Adrenal gland (tissue), 5 donors: ENCODE results near the gene PRDM8.

ENCODE experiments used
- CTCF ChIP-seq, 6 experiments: fragments of 450-650 bp in 4 of 6; fragments of 200-600 bp in 2 of 6; sonication (generic) in 1 of 6; IDR thresholded peaks; 1 replicate in 5 of 6; 2 replicates in 1 of 6; pipeline versions ENCODE4 v1.5.1 to v1.8.0; 2016 to 2021; ENCODE audit warnings: antibody characterized with exemption in 6 of 6, mild to moderate bottlenecking in 2 of 6, moderate library complexity in 1 of 6
- POLR2A ChIP-seq, 2 donors: fragments of 450-650 bp; IDR thresholded peaks; one replicate each; pipeline ENCODE4 v1.6.1; 2017; ENCODE audit warnings: antibody characterized with exemption in 2 of 2, mild to moderate bottlenecking in 2 of 2, moderate library complexity in 1 of 2
- donor health status: DM: no; HTN: no; CAD: no.

GRCh38 chr4:80184825-80185756, 12.2 kb upstream of the PRDM8 start:
- TF ChIP-seq POLR2A (IDR thresholded peaks at IDR 0.05) (no peak), CTCF (IDR thresholded peaks at IDR 0.05) (no peak)
